NCI-H1436 treated with DMSO at 0.1 percent for 48 hours (cell line): ENCODE measurements around the gene PAX5.
"Not testable (repeated sequence)": the region's sequence is repeated elsewhere in the genome, so short reads cannot be mapped to it uniquely, and the experiment has no call there.

Experiments used
- DNase-seq: peaks from one replicate; lab custom pipeline; 2025; lab: John Stamatoyannopoulos, UW

PAX5 gene

DNA sequence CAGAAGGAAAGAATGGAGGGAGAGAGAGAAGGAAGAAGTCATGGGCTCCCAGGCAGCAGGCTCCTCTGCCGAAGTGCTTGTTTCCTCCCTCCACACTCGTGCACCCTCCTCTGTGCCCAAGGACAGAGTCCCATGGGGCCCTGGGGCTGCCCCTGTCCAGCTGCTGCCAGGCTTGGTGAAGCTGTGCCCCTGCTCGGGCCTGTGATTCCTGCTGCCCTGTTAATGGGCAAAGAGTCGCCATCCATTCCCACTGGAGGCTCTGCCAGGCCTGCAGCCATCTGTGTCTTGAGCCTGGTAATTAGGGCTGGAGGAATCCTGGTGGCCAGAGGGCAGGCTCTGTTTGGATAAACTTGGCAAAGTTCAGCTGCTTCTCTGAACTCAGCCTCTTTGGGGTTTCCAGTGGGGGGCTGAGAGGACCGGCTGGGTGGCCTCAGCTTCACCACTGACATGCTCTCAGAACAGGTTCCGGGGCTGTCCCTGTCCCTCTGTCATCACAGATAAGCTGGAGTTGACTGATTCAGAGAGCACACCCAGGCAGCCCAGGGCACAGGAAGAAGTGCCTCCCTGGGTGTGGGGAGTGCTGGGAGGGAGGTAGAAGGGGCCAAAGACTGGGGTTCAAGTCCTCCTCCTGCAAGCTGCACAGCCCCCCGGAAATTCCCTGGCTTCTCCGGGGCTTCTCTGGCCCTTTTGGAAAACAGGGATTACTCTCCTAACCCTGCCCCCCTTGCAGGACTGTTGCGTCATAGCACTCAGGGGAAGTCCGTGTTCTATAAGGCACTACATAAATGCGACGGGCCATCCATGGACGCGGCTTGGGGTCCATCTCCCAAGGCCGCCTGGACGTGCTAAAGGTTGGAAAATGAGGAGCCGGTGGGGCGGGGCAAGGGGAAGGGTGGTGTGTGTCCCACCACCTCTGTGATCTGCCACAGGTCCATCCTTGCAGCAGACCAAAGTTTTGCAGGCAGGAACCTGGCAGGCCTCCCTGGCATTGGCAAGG lies 154.8 kb downstream of the PAX5 start:
- no peak for DNase-seq

DNA sequence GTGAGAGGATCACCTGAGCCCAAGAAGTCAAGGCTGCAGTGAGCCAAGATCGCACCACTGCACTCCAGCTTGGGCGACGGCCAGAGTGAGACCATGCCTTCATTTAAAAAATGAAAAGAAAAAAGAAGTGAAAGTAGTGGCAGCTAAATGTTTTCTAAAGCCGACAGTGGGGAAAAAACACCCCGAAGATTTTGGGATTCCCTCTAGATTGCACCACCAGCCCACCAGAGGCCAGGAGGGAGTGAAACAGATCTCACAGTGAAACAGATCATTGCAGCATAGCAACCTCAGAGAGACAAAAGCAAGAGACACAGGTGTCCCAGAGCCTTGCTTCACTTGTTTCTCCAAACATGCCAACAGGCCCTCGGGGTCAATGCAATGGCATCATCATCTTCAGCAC lies 156.8 kb downstream of the PAX5 start:
- DNase-seq: no peak

DNA sequence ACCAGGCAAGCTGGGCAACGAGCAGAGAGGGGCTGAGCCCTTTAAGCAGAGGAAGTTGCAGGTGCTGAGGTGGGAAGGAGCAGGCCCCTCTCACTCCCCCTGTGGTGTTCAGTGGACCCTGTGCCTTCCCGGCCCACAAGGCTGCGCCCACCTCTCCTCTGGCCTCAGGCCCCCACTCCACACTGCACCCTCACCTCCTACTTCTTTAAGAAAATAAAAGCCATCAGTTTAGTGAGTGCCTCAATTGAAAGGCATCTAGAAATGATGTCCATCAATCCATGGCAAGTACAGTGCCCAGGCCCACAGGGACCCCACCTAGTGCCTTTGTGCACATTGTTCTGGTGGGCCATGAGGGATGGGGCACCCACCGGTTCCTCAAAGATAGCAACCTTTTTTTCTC lies 158.0 kb downstream of the PAX5 start:
- DNase-seq: no peak

DNA sequence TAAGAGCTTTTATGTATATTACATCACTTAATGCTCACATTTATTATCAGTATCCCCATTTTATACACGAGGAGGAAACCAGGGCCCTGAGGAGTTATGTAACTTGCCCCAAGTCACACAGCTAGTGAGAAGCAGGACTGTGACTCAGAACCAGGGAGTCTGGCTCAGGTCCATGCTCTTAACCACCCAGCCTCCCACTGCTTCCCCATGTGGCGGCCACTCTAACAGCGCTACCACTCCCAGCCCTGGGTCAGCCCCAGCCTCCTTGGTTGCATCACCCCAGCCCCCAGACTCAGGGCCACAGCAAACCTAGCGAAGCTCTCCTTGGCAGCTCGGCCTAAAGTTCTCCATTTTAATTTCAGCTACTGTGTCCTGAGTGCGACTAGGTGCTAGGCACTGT lies 159.1 kb downstream of the PAX5 start:
- DNase-seq: no peak

DNA sequence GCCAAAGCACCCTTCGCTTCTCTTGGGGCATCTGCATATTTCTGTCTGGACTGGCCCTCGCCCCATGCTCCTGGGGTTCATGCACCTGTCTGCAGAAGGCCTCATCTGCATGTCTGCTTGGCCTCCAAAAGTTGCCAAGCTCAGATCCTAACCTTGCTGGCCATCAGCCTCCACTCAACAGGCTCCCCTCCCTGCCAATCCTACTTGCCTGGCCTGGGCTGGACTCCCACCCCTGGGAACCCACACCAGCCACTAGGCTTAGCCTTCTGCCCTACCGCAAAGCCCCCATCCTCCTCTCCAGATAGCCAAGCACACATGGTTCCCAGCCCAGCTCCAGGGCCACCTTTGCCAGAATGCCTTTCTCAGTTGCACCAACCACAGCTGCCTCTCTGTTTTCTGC lies 159.8 kb downstream of the PAX5 start:
- no peak for DNase-seq

DNA sequence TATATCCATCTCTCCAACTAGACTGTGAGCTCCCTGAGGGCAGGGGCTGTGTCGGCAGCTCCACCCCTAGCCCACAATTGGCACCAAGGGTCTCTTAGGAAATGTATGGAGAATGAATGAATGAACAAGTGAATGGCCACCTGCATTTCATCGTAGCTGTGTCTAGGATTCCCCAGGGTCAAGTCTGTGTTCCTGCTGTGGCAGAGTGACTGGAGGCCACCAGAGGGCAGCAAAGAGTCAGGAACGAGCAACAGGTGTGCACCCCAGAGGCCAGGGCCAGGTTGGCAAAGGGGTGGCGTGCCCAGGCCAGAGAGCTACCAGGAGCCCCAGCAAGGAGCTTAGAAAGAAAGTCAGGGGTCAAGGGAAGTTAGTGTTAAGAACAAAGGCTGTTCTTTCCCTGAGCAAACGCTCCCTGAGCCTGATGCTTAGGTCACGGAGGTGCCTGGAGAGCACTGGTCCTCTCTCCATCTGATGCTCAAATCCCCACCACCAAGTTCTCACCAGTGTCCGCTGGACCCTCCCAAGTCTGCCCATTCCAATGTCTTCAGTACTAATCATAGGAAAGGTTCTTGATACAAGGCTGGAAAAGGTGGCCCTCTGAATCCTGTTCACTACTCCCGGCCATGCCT lies 160.7 kb downstream of the PAX5 start:
- DNase-seq: no peak

DNA sequence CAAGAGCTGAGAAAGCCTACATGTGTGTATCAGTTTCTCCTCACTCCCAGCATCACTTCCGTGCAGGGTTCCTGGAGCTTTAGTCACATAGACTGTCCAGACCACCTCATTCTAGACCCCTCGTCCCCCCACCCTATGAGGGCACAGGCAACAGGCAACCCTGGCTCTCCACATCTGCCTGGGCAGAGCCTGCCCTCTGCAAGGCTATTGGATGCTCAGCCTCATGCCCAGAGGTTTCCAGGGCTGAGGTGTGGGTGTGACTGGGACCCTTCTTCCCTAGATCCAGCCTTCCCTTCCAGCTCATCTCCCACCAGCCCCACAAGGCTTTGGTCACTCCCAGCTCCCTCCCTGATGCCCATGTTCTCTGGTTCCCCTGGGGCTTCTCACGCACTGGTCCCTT lies 161.4 kb downstream of the PAX5 start:
- DNase-seq: no peak

DNA sequence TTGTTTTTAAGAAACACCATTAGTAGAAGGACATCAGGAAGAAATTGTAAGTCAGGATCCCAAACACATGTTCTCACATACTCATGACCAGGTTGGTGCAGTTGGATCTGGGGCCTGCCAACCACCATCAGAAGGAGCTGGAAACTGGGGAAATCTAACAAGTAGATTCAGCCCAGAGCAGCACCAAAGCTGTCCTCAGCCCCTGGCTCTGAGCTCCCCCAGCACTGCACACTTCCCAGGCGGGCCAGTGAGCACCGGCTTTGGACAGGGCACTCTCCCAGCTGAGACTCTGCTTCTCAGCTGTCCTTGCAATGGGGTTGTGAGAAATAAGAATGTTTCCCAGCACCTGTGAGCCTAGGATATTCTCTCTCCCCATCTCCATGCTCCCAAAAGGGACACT lies 162.5 kb downstream of the PAX5 start:
- DNase-seq: no peak

DNA sequence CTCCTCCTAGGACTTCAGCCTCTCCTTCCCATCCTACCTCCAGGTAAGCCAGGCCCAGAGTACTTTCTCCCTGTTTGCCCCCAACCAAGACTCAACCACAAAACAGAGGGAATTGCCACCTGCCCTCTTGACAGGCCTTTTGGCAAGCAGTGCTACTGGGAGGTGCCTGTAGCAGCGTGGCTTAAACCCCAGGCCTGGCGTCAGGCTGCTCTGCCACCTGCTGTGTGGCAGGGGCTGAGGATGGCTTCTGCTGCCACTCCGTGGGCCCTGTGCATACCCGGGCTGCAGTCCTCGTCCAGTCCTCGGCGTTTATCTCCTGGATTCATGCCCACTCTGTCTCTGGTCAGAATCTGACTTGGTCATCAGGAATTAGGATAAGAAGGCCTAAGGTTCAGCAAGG lies 163.1 kb downstream of the PAX5 start:
- peak; percentile 55 for DNase-seq

DNA sequence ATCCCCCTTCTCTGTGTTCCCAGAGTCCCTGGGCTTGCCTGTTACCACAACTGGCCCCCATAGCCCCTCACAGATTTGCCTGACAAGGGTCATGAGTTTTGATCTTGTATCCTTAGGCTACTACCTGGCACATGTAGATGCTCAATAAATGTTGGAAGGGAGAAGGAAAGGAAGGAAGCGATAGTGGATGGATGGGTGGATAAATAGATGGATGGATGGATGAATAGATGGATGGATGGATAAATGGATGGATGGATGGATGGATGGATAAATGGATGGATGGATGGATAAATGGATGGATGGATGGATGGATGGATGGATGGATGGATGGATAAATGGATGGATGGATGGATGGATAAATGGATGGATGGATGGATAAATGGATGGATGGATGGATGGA lies 164.5 kb downstream of the PAX5 start:
- DNase-seq: not testable (repeated sequence)

DNA sequence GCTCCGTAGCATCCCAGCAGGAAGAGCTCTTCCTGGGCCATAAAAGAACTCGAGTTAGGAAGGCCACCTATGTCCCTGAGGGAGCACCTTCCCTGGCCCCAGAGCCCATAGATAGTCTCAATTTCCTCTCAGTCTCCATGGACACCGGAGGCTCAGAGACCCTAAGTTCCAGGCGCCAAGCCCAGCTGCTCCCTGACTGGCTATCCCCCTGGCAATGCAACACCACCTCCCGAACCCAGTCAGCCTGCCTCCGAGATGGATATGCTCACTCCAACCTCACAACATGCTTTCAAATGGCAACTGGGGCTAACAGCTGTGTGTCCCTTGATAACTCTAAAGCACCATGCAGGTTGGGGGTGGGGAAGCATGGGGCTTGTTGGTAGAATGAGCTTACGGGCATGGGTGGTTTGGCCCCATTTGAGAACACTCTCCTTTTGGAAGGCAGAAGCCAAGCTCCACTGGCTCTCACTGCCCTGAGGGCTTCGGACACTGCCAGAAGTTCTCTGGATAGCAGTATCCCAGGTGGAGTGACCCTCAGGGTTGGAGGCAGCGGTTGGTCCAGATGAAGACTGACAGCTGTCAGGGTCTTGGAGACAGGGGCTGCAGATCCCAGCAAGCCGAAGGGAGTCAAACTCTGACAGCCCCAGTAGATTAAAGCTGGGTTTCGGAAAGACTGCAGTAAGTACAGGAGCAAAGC lies 165.3 kb downstream of the PAX5 start:
- DNase-seq: no peak

DNA sequence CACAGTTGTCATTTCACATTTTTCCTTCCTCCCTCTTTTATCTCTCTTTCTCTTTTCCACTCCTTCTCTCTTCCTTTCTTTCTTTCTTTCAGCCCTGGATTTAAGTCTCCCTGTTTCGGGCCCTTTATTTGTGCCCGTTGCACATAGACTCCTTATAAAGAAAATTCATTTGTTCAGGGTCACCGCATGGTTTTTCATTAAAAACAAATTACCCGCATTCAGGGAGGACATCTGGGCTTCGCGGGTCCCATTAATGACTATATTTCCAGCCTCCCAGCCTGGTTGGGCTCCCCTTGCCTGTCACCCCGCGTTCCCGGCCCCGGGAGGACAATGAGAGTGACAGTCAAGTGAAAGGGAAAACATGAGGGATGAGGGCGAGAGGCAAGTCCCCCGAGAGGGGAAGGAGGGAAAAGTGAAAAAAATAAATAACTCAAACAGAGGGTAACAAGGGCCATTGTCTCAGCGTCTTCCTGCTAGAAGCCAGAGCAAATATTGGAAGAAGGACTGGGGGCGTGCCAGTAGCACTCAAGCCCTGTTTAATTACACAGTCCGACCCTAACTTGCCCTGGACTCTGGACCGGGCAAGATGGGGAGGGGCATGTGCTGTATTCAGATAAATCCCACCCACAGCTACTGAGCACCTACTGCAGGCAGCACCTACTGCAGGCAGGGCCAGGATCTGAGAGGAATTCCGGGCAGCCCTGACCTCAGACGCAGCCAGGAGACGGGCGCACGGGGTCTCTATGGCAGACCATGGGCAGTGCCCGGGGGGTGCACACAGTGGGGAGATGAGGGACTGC lies 166.2 kb downstream of the PAX5 start:
- DNase-seq: no peak

DNA sequence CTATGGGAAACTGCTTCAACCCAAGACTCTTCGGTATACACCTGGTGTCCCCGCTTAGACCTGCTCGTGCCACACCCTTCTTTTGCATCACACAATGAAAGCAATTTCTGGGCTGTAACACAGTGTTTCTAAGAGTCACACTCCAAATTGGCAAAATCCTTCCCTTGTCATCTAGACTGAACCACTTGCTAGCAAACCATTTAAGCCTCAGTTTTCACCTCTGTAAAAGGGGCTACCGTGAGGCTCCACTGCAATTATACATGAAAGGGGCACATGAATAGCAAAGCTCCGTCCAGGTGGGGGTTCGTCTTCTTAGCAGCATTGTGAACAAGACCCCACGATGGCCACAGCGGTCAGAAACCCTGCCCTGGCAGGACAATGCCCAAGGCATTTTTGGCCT lies 166.8 kb downstream of the PAX5 start:
- no peak for DNase-seq

DNA sequence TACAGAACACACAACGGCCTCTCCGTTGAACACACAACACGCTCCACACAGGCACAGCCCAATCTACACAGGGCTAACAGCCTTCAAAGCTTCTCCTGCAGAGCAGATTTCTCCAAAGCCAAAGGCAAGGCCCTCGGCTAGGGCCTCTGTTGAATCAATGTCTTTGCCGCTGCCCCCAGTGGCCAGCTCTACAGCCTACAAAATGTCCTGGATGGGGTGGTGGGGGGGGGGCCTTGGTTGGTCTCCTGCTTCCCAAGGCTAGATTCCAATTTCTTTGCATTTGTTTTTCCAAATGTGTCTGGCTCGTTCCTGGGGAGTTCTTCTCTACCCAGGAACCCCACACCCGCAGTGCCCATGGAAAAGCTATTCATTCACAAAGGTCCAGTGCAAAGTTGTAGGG lies 167.2 kb downstream of the PAX5 start:
- no peak for DNase-seq

DNA sequence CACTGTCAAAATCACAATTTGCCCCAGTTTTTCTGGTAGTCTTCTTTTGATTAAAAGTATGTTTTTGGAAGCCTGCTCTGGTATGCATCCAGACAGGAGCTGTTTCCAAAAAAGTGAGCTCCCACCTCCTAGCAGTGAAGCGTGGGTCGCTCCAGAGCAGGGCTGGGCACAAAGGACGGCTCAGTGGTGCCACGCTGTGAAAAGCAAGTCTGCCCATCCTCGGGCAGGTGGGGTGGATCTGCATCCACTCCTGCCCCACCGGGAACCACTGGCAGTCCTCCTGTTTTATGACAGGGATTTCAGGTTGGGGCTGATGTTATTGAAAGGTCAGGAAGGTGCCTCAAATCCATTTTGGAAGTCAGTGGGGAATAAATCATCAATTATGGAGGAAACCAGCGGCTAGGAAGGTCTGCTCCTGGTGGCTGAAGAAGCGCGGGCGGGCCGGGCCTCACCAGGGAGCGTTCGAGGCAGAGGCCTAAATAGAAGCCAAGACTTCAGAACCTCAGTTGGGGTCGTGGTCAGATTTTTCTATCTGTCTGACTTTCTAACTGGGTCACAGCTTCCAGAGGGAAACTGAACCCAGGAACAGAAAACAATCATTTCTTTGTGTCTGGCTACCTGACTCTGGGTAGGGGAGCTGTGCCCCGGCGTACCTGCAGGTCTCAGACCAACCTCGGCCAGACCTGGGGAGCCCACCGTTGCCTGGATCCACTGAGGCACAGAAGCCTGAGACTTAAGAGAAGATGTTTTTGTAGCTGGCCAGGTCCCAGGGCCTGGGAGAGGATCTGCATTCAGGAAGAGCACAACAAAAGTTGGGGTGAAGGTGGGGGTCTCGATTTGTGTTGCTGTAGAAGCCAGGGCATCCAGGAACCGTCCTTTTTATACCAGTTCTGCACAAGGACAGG lies 168.1 kb downstream of the PAX5 start:
- no peak for DNase-seq

DNA sequence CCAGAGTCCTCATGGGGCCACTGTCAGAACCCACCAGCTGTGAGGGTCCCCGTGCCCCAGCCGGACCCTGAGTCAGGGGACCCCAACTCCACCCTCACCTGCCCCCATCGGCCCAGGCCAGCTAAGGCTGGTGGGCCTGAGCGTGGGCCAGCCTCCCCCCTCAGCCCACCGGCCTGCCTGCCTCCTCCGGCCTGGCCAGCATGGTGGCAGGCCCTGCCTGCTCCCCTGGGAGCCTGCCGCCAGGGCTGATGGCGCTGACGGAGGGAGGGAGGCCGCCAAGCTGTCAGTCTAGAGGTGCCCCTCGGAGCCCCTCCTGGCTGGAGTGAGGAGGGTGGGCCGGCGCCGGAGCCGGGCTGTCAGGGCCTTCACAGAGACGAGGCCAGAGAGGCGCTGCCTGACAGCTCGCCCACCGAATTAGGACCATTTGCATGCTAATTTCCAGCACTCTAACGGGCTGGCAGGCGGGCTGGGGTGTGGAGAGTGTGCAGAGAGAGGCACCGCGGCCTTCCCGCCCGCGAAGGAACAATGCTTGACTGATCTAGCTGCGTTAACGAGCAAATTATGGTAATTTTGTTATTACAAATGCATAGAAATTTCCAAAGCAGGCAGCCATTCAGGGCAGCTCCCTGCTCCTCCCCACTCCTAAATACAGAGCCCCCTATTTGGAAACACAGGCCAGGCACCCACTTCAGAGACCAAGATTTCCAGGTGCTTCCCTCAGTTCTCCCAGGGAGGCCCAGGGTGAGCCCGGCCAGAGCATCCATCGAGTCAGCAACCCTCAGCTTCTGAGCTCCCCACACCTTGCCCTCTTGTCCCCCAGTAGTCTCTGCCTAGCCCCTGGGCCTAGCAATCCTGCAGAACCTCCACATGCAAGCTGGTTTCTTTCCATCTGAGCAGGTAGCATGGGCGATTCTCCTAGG lies 169.3 kb downstream of the PAX5 start:
- DNase-seq: peak; percentile 13

DNA sequence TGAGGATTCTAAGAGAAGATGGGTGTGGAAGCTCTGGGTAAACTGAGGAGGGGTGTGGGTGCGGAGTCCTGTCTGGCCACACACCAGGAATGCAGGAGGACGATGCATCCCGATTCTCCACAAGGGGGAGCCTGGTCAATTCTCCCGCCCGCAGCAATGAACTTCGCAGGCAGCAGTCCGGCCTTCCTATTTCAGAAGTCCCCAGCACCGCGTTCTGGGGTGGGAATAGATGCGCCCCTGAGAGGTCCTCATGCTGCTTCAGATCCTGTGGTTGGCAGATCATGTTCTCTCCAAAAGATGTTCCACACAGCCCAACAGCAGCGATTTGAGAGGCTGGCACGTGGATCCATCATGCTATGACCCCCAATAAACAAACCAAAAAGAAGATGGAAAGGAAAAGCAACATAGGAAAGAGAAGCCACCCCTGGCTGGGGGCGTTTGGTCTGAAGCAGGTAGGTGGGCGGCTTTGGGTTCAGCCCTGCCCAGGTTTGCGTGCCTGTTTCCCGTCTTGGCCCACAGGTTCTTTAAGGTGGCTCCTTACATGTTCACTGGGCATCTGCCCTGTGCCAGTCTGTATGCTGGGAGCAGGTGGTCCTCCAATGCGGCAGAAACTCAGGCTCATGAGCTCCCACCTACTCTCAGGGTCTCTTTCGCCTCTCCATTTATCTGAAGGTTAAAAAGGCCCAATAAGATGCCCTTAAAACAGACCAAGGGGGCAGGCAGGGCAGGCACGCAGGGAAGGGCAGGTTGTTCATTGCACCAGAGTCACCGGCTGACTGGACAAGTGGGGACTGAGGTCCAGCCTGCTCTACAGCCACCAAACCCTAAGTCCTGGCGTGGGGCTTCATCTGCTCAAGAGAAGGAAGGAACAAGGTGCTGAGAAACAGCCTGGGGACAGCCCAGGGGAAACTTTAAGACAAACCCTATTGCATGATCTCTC lies 171.6 kb downstream of the PAX5 start:
- DNase-seq: no peak

DNA sequence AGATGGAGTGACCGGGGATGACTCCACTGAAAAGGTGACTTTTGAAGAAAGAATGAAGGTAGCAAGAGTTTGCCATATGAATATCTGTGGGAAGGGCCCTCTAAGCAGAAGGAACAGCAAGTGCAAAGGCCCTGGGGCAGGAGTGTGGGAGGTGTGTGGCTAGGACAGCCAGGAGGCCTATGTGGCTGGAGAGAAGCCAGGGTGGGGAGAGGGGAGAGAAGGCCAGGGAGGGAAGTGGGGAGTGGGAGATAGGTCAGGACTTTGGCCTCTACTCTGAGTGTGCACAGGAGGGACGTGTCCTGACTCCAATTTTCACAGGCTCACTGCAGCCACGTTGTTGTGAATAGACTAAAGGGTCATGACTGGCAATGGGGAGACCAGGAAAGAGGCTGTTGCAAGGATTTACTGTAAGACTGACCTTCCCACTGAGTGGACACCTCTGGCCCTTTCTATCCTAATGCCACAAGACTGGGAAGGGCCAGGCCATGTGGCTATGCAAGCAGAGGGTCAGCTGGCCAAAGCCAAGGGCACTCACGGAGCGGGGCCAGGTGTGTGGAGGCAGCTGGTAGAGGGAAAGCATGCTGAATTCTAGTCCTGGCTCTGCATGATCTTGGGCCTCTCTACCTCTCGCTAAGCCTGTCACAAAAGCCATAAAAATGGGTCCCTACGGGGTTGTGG lies 172.4 kb downstream of the PAX5 start:
- DNase-seq: no peak
